SH-SY5Y (cell line): Measurements from ENCODE around the gene CTIF.
A peak's percentile ranks its signal among the peaks of the same experiment; 100 is the strongest.

Experiments
- GATA2 ChIP-seq: IDR thresholded peaks from 2 replicates; pipeline ENCODE4 v1.6.1; 2011; ENCODE audit warnings: mild to moderate bottlenecking, low read depth, low read length
- GATA3 ChIP-seq: IDR thresholded peaks from 2 replicates; pipeline ENCODE4 v1.6.1; 2011; ENCODE audit warnings: low read depth, mild to moderate bottlenecking, low read length, moderate library complexity

Gene CTIF

GRCh38 chr18:48838921-48839818 lies 300.3 kb downstream of the CTIF start:
- TF ChIP-seq GATA3: no peak
- TF ChIP-seq GATA2: no peak

DNA sequence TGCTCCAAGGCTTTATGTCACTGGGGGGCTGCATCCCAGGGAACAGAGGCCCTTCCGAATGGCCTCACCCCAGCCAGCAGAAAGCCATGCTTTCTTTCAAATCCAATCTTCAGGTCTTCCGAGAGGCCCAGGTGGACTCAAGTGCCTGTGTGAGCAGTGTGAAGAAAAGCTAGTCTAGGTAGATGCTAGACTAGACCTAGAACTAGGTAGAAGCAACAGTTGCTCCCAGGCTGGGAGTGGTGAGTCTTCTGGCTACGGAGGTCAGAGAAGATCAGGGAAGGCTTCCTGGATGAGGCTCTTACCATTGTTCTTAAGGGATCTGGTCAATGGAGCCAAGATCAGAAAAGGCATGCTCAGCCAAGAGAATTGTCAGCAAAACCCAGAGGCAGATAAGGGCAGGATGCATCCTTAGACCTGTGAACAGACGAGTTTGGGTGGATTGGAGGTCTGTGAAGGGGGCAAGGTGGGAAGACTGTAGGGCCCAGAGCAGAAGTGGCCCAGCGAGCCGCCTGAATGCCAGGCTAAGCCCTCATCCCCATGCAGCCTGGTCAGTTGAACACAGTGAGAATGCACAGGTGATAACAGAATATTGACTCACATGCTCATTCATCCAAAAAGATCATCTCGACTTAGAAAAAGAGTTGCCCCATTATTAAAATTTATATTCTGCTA lies 301.1 kb downstream of the CTIF start:
- no peak for TF ChIP-seq GATA2
- no peak for TF ChIP-seq GATA3

- TF ChIP-seq GATA2: no peak
- no peak for TF ChIP-seq GATA3
These were observed 301.7 kb downstream of the CTIF start for GRCh38 chr18:48840491-48840877.

DNA sequence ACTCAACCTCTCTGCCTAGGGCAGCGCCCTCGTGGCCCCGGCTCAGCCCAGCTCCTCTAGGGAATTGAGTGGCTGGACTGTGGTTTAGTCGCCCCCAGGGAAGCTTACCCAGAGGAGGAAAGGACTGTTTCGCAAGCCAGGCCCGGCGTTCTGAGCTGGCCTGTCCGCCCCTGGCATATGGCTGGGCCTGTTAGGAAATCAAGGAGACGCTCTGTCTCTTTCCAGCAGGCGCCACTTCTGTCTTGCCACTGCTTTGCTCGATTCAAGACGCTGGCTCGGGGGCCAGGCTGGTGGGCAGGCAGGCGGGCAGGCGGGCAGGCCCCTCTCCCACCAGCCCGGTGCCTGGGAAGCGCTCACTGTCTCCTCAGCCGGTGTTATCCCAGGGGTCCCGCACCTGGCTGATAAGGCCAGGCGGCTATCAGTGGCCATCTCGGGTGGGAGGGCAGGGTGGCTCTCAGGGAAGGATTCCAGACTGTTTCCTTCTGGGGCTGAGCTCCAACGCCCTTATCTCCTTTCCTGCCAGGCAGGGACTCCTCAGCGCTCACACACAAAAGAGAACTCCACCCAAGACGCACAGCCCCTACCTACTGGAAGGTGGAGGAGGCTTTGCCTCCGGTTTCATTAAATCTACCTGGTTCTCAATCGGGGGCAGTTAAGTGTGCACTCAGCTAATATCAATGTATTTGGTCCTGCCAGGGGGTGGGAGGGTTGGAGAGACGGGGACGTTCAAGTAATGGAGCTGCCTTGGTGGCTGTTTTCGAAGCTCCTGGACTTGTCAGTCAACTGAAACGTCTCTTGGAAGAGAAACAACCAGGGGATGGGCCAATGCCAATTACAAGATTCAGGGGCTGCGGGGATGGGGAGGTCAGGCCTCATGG lies 302.8 kb downstream of the CTIF start:
- TF ChIP-seq GATA2 (peak; percentile 65), GATA3 (no peak)

- TF ChIP-seq GATA2 (no peak), GATA3 (no peak)
These were observed 303.6 kb downstream of the CTIF start for GRCh38 chr18:48842259-48843061.

- TF ChIP-seq GATA3 (no peak), GATA2 (peak; percentile 57; the same call in 1 of the 2 replicates)
These were observed 304.3 kb downstream of the CTIF start for GRCh38 chr18:48843162-48843561.

DNA sequence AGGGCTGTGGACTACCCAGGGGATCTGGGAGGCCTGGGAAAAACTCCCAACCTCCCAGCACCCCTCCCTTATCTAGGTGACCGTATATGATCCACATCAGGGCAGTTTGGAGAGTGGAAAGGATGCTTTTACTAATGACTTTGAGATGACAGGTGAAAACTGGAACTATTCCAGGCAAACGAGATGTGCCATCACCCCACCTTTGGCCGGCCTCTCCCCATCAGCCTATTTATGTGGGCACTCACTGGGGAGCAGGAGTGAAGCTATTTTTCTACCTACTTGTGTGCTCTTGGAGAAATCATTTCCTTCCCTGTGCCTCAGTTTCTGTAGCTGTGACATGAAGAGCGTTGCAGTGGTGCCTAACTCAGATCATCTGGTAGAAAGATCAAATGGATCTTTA lies 304.8 kb downstream of the CTIF start:
- no peak for TF ChIP-seq GATA3
- no peak for TF ChIP-seq GATA2

GRCh38 chr18:48844271-48844670 lies 305.4 kb downstream of the CTIF start:
- TF ChIP-seq GATA3: no peak
- no peak for TF ChIP-seq GATA2

- TF ChIP-seq GATA2 (no peak), GATA3 (no peak)
These were observed 306.3 kb downstream of the CTIF start for GRCh38 chr18:48845174-48845573.

GRCh38 chr18:48846423-48846932 lies 307.6 kb downstream of the CTIF start:
- no peak for TF ChIP-seq GATA2
- no peak for TF ChIP-seq GATA3

GRCh38 chr18:48847807-48848486 lies 309.1 kb downstream of the CTIF start:
- no peak for TF ChIP-seq GATA3
- TF ChIP-seq GATA2: no peak

GRCh38 chr18:48848641-48849143 lies 309.9 kb downstream of the CTIF start:
- TF ChIP-seq GATA2: no peak
- no peak for TF ChIP-seq GATA3

DNA sequence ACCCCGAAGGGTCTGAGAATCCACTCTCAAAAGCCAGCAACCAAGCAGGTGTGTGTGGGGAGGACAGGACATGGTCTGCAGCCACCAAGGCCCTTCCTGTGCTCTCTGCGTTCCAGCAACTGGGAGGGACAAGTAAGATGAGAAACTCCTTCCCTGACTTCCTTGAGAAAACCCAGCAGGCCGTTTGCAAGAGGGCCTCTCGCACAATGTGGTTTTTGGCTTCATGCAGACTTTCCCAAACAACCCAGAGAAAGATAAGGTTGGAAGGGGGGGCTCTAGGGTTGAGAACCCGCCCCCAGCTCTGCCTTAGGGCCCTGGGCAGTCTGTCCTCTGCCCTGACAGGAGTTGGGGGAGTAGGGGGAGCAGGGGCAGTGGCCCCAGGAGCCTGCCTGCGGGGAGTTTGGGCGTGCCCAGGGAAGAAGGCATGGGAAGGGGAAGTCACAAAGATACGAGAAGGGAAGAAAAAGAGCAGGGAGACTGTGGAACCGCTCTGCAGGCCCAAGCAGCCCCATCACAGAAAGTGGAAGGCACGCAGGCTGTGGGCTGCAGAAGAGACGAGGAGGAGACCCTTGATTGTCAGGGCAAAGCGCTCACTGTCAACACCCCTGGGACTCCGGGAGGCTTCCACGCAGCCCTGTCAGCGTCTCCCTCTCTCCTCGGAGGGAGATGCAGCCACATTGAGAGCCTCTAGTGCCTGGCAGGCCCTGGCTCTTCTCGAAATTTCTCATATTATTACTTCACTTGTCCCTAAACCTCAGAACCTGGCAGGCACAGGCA lies 312.2 kb downstream of the CTIF start:
- TF ChIP-seq GATA3: no peak
- no peak for TF ChIP-seq GATA2
